ENCODE data around the gene NPIPB8.

GRCh38 chr16:28607116-28607623 is 30.7 kb upstream of the NPIPB8 start:
- TF ChIP-seq YY1 (IDR thresholded peaks at IDR 0.05; ENCODE audit: insufficient read depth, insufficient read length) (no peak), ZNF274 (IDR thresholded peaks at IDR 0.05; ENCODE audit: low read depth, low read length) (no peak)

Data from NT2/D1 (cell line).